SU-DHL-6 (cell line): ENCODE results near the gene RASL11A.

ENCODE experiments used
- H2AFZ ChIP-seq: fragments of 200-600 bp; sonication (generic); 2 replicates; pipeline ENCODE4 v1.6.1; 2014; ENCODE audit warnings: low read depth, mild to moderate bottlenecking, moderate library complexity, mixed read lengths, antibody characterized with exemption, low read length; ENCODE audit not compliant: severe bottlenecking
- H3F3A ChIP-seq: fragments of 200-600 bp; shearing (Covaris generic); 2 replicates; pipeline ENCODE4 v1.6.0; 2016; ENCODE audit warnings: antibody characterized with exemption, mild to moderate bottlenecking; ENCODE audit not compliant: insufficient read depth
- H3K27ac ChIP-seq: fragments of 200-600 bp; sonication (generic); 2 replicates; pipeline ENCODE4 v1.5.1; 2016; ENCODE audit warnings: low read depth, mild to moderate bottlenecking, low read length, moderate library complexity, mixed read lengths
- H3K27me3 ChIP-seq: fragments of 200-600 bp; sonication (generic), shearing (Covaris generic); 2 replicates; pipeline ENCODE4 v1.6.0; 2014; ENCODE audit warnings: mild to moderate bottlenecking, low read length
- H3K36me3 ChIP-seq: fragments of 200-600 bp; sonication (generic); 2 replicates; pipeline ENCODE4 v1.6.1; 2014; ENCODE audit warnings: mild to moderate bottlenecking, low read length, mixed read lengths
- H3K4me2 ChIP-seq: fragments of 300-600, 200-600 bp; shearing (Covaris generic), sonication (generic); 2 replicates; pipeline ENCODE4 v1.6.0; 2014; ENCODE audit warnings: low read length, low read depth, mild to moderate bottlenecking; ENCODE audit not compliant: poor library complexity, severe bottlenecking
- H3K4me3 ChIP-seq: fragments of 200-600 bp; sonication (generic); 2 replicates; pipeline ENCODE4 v1.5.1; 2014; ENCODE audit warnings: antibody characterized with exemption, low read length, mild to moderate bottlenecking, mixed read lengths; ENCODE audit not compliant: insufficient read depth, poor library complexity, severe bottlenecking
- H3K79me2 ChIP-seq: fragments of 200-600 bp; sonication (generic); 2 replicates; pipeline ENCODE4 v1.6.1; 2014; ENCODE audit warnings: mild to moderate bottlenecking, low read length, moderate library complexity; ENCODE audit not compliant: insufficient read depth
- H3K9ac ChIP-seq: fragments of 200-600 bp; sonication (generic); 2 replicates; pipeline ENCODE4 v1.7.0; 2014; ENCODE audit warnings: mild to moderate bottlenecking, low read length
- H3K9me2 ChIP-seq: fragments of 200-600 bp; sonication (generic); replicated peaks from 2 replicates; pipeline ENCODE4 v1.6.1; 2014; ENCODE audit warnings: low read length; ENCODE audit not compliant: insufficient read depth
- H3K9me3 ChIP-seq: fragments of 200-600 bp; sonication (generic); 2 replicates; pipeline ENCODE4 v1.6.1; 2014; ENCODE audit warnings: low read length, mixed read lengths; ENCODE audit not compliant: insufficient read depth
- H4K20me1 ChIP-seq: fragments of 200-600 bp; sonication (generic); 2 replicates; pipeline ENCODE4 v1.6.1; 2014; ENCODE audit warnings: low read depth, mild to moderate bottlenecking, antibody characterized with exemption, low read length, moderate library complexity, mixed read lengths
- CTCF ChIP-seq: fragments of 200-600 bp; sonication (generic); IDR thresholded peaks from one replicate; pipeline ENCODE4 v1.5.1; 2017; ENCODE audit warnings: antibody characterized with exemption, mild to moderate bottlenecking, low read length, moderate library complexity; ENCODE audit not compliant: insufficient read depth, poor library complexity, severe bottlenecking
- EZH2phosphoT487 ChIP-seq: fragments of 200-600 bp; sonication (generic), shearing (Covaris generic); conservative IDR thresholded peaks from 2 replicates; pipeline ENCODE4 v1.6.1; 2018; ENCODE audit warnings: mild to moderate bottlenecking, antibody characterized with exemption, low read length, moderate library complexity, mixed read lengths

RASL11A gene

DNA sequence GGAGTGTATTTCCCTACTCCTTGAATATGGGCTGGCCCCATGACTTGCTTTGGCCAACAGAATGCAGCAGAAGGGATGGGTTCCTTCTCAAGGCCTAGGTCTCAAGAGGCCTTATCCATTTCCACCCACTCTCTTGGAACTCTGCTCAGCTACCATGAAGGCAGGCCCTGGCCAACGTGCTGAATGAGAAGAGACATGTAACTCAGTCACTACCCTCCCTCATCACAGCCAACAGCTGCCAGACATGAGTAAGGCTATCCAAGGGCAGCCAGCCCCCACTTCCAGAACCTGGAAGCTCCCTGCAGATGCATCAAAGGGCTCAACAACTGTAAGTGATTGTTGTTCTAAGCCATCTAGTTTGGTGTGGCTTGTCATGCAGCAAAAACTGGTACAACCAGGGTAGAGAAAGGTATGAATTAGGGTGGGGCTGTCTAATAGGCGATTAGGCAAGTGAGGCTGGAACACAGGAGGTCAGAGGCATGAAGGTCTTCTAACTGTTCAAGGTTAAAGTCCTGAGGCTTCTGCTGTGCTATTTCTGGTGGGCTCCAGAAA is 1.4 kb upstream of the RASL11A start:
- Histone ChIP-seq H3K36me3 (no peaks in the 10 kb centered on the region), H3K4me2 (no peak overlapping the region), H3K9me3 (no peaks in the 10 kb centered on the region), H3K27me3 (no peaks in the 10 kb centered on the region), H3K9ac (no peak overlapping the region), H3F3A (peaks cover 5% of the 10 kb centered on the region; the same call in 1 of the 2 replicates), H2AFZ (no peak overlapping the region), H3K4me3 (no peak overlapping the region), H3K79me2 (no peaks in the 10 kb centered on the region), H3K9me2 (no peaks in the 10 kb centered on the region), H4K20me1 (no peaks in the 10 kb centered on the region), H3K27ac (no peak overlapping the region)
- no peak for TF ChIP-seq CTCF
- no peak for TF ChIP-seq EZH2phosphoT487

GRCh38 chr13:27271570-27272096 is 1.0 kb downstream of the RASL11A start:
- peak overlapping the region; percentile 92 for H2AFZ ChIP-seq
- H3K9me2 ChIP-seq: no peaks in the 10 kb centered on the region
- 0 out of 2 replicates have a peak, but pooled peaks cover 3% of the 10 kb centered on the region for H3F3A ChIP-seq
- H4K20me1 ChIP-seq: no peaks in the 10 kb centered on the region
- peak overlapping the region; percentile 70 for H3K9ac ChIP-seq
- peak overlapping the region; percentile 66 for H3K4me2 ChIP-seq
- H3K79me2 ChIP-seq: no peaks in the 10 kb centered on the region
- H3K27ac ChIP-seq: no peak overlapping the region
- no peaks in the 10 kb centered on the region for H3K36me3 ChIP-seq
- peak overlapping the region; percentile 71 for H3K4me3 ChIP-seq
- TF ChIP-seq CTCF: no peak
- TF ChIP-seq EZH2phosphoT487: no peak
- H3K27me3 ChIP-seq: no peaks in the 10 kb centered on the region
- H3K9me3 ChIP-seq: no peaks in the 10 kb centered on the region

GRCh38 chr13:27273658-27274425 is 3.2 kb downstream of the RASL11A start:
- H3K27me3 ChIP-seq: no peaks in the 10 kb centered on the region
- H3K9me3 ChIP-seq: no peaks in the 10 kb centered on the region
- H3K9ac ChIP-seq: no peak overlapping the region
- H2AFZ ChIP-seq: no peak overlapping the region
- no peak overlapping the region for H3K4me2 ChIP-seq
- TF ChIP-seq CTCF (no peak), EZH2phosphoT487 (no peak)
- H3F3A ChIP-seq: no peaks in the 10 kb centered on the region
- no peaks in the 10 kb centered on the region for H3K36me3 ChIP-seq
- H3K27ac ChIP-seq: no peak overlapping the region
- no peaks in the 10 kb centered on the region for H4K20me1 ChIP-seq
- no peaks in the 10 kb centered on the region for H3K79me2 ChIP-seq
- no peaks in the 10 kb centered on the region for H3K9me2 ChIP-seq
- no peak overlapping the region for H3K4me3 ChIP-seq
